H9 (cell line): Measurements from ENCODE around the gene MUC5AC. TPM values are rescaled to one million over a fixed set of nuclear protein-coding genes. Genes with fewer than 3 reads are reported as not detected.
A peak's percentile ranks its signal among the peaks of the same experiment; 100 is the strongest.

Experiments used
- DNase-seq: peaks from one replicate; pipeline ENCODE4 v3.0.0-alpha.2; 2017
- H2AFZ ChIP-seq: one replicate; pipeline ENCODE4 v1.6.1; 2013; ENCODE audit warnings: mild to moderate bottlenecking, low read length, control low read depth, moderate library complexity
- H2AK5ac ChIP-seq: 2 replicates; pipeline ENCODE4 v1.6.1; 2013; ENCODE audit warnings: low read length, control low read depth, mixed read lengths; ENCODE audit not compliant: insufficient read length
- H2BK120ac ChIP-seq: one replicate; pipeline ENCODE4 v1.6.1; 2013; ENCODE audit warnings: low read depth, mild to moderate bottlenecking, low read length, control low read depth, inconsistent platforms; ENCODE audit not compliant: poor library complexity, severe bottlenecking
- H2BK12ac ChIP-seq: 2 replicates; pipeline ENCODE4 v1.6.1; 2013; ENCODE audit warnings: low read length, control low read depth, mixed read lengths, low read depth; ENCODE audit not compliant: insufficient read length
- H2BK15ac ChIP-seq: 2 replicates; pipeline ENCODE4 v1.6.1; 2013; ENCODE audit warnings: low read depth, low read length, control low read depth
- H2BK20ac ChIP-seq: one replicate; pipeline ENCODE4 v1.6.1; 2013; ENCODE audit warnings: low read depth, mild to moderate bottlenecking, low read length, control low read depth, inconsistent platforms; ENCODE audit not compliant: poor library complexity, severe bottlenecking
- H2BK5ac ChIP-seq: 2 replicates; pipeline ENCODE4 v1.6.1; 2013; ENCODE audit warnings: low read length, control low read depth, mixed read lengths; ENCODE audit not compliant: insufficient read length
- H3K14ac ChIP-seq: 2 replicates; pipeline ENCODE4 v1.6.1; 2013; ENCODE audit warnings: low read length, control low read depth; ENCODE audit not compliant: insufficient read depth
- H3K18ac ChIP-seq: 2 replicates; pipeline ENCODE4 v1.6.1; 2013; ENCODE audit warnings: low read depth, mild to moderate bottlenecking, mixed read lengths, low read length, control low read depth; ENCODE audit not compliant: insufficient read length
- H3K23ac ChIP-seq: 2 replicates; pipeline ENCODE4 v1.6.1; 2013; ENCODE audit warnings: low read length, control low read depth, mixed read lengths, low read depth; ENCODE audit not compliant: insufficient read length
- H3K23me2 ChIP-seq: 2 replicates; pipeline ENCODE4 v1.6.1; 2013; ENCODE audit warnings: low read depth, mild to moderate bottlenecking, mixed read lengths, low read length, control low read depth; ENCODE audit not compliant: insufficient read length, poor library complexity, severe bottlenecking
- H3K27ac ChIP-seq: 2 replicates; pipeline ENCODE4 v1.5.1; 2013; ENCODE audit warnings: low read length, control low read depth, mixed read lengths, low read depth; ENCODE audit not compliant: insufficient read length
- H3K27me3 ChIP-seq: 2 replicates; pipeline ENCODE4 v1.6.1; 2013; ENCODE audit warnings: low read length, control low read depth, inconsistent platforms; ENCODE audit not compliant: insufficient read depth
- H3K4ac ChIP-seq: 2 replicates; pipeline ENCODE4 v1.6.1; 2013; ENCODE audit warnings: low read depth, mild to moderate bottlenecking, control low read depth, inconsistent platforms, low read length, moderate library complexity
- H3K4me1 ChIP-seq: 2 replicates; pipeline ENCODE4 v1.6.1; 2013; ENCODE audit warnings: low read length, control low read depth, inconsistent platforms; ENCODE audit not compliant: insufficient read depth
- H3K4me2 ChIP-seq: 2 replicates; pipeline ENCODE4 v1.6.1; 2013; ENCODE audit warnings: low read length, control low read depth, mixed read lengths; ENCODE audit not compliant: insufficient read length, insufficient read depth
- H3K56ac ChIP-seq: 2 replicates; pipeline ENCODE4 v1.6.1; 2013; ENCODE audit warnings: low read depth, mild to moderate bottlenecking, mixed read lengths, low read length, control low read depth; ENCODE audit not compliant: insufficient read length
- H3K79me1 ChIP-seq: 2 replicates; pipeline ENCODE4 v1.6.1; 2013; ENCODE audit warnings: low read depth, mild to moderate bottlenecking, moderate library complexity, low read length, control low read depth, inconsistent platforms; ENCODE audit not compliant: insufficient read depth, poor library complexity, severe bottlenecking
- H3K79me2 ChIP-seq: 2 replicates; pipeline ENCODE4 v1.6.1; 2013; ENCODE audit warnings: low read length, control low read depth, inconsistent platforms; ENCODE audit not compliant: insufficient read depth
- H3K9ac ChIP-seq: 2 replicates; pipeline ENCODE4 v1.6.1; 2013; ENCODE audit warnings: low read length, control low read depth, mixed read lengths; ENCODE audit not compliant: insufficient read length; ENCODE audit errors: extremely low read depth
- H3K9me3 ChIP-seq: one replicate; pipeline ENCODE4 v1.6.1; 2013; ENCODE audit warnings: low read depth, low read length, inconsistent platforms; ENCODE audit not compliant: control insufficient read depth
- H3T11ph ChIP-seq: one replicate; pipeline ENCODE4 v1.6.1; 2013; ENCODE audit warnings: mild to moderate bottlenecking, low read length, control low read depth, inconsistent platforms
- H4K20me1 ChIP-seq: one replicate; pipeline ENCODE4 v1.6.1; 2013; ENCODE audit not compliant: control insufficient read depth, insufficient read length, insufficient read depth
- H4K5ac ChIP-seq: 2 replicates; pipeline ENCODE4 v1.6.1; 2013; ENCODE audit warnings: low read depth, mild to moderate bottlenecking, mixed read lengths, low read length, control low read depth; ENCODE audit not compliant: insufficient read length
- H4K8ac ChIP-seq: replicated peaks from 2 replicates; pipeline ENCODE4 v1.6.1; 2013; ENCODE audit warnings: low read length, control low read depth, mixed read lengths, low read depth; ENCODE audit not compliant: insufficient read length
- H4K91ac ChIP-seq: 2 replicates; pipeline ENCODE4 v1.6.1; 2013; ENCODE audit warnings: low read depth, mild to moderate bottlenecking, moderate library complexity, mixed read lengths, low read length, control low read depth; ENCODE audit not compliant: insufficient read length
- H3K27ac Mint-ChIP-seq, 3 experiments: 2 replicates in 2 of 3; 3 replicates in 1 of 3; pipeline ENCODE4 v1.8.0; 2020 to 2021; ENCODE audit warnings: mixed read lengths in 3 of 3, mild to moderate bottlenecking in 1 of 3, moderate library complexity in 1 of 3
- H3K27me3 Mint-ChIP-seq: 2 replicates; pipeline ENCODE4 v1.8.0; 2021; ENCODE audit warnings: low read depth, mild to moderate bottlenecking, moderate library complexity, mixed read lengths
- H3K36me3 Mint-ChIP-seq, 3 experiments: 2 replicates in 2 of 3; 3 replicates in 1 of 3; pipeline ENCODE4 v1.8.0; 2020 to 2021; ENCODE audit warnings: low read depth in 3 of 3, mixed read lengths in 3 of 3; ENCODE audit not compliant: insufficient read depth in 1 of 3
- H3K4me1 Mint-ChIP-seq, 2 experiments: 2 replicates each; pipeline ENCODE4 v1.8.0; 2020; ENCODE audit warnings: mixed read lengths in 2 of 2
- H3K4me3 Mint-ChIP-seq, 2 experiments: 2 replicates in 1 of 2; 3 replicates in 1 of 2; pipeline ENCODE4 v1.8.0; 2020 to 2021; ENCODE audit warnings: mild to moderate bottlenecking in 2 of 2, mixed read lengths in 2 of 2, moderate library complexity in 1 of 2
- H3K9me3 Mint-ChIP-seq, 2 experiments: 2 replicates in 1 of 2; 3 replicates in 1 of 2; pipeline ENCODE4 v1.8.0; 2020; ENCODE audit warnings: mild to moderate bottlenecking in 2 of 2, mixed read lengths in 2 of 2, moderate library complexity in 1 of 2
- CTCF ChIP-seq: fragments of 200-600 bp; sonication (generic); conservative IDR thresholded peaks from 3 replicates; pipeline ENCODE4 v1.8.0; 2021; ENCODE audit warnings: antibody characterized with exemption, mild to moderate bottlenecking
- WGBS: extraction: QIAGEN DNeasy Blood & Tissue Kit; methylation state at CpG from one replicate; pipeline ENCODE4 v1.1.7; 2013; ENCODE audit warnings: missing lambda C conversion rate, low lambda C conversion rate, mixed read lengths; ENCODE audit not compliant: insufficient read length; ENCODE audit errors: extremely low coverage; 5-methylcytosine and 5-hydroxymethylcytosine counted together
- total RNA-seq: library from RNA; stranded (reverse); gene quantifications from 2 replicates; pipeline ENCODE4 v1.2.1, GENCODE V29; 2021

MUC5AC gene
- total RNA-seq, 1 experiment from 2014 or later: not detected

- Histone ChIP-seq H3K23ac (no peak overlapping the region), H3K27ac (no peak overlapping the region), H3K9ac (no peak overlapping the region), H3K14ac (no peak overlapping the region; the same call in 1 of the 2 replicates), H2BK15ac (no peak overlapping the region), H4K20me1 (no peaks in the 10 kb centered on the region), H3K79me2 (no peaks in the 10 kb centered on the region), H3K79me1 (no peaks in the 10 kb centered on the region), H4K91ac (no peak overlapping the region), H2BK5ac (no peak overlapping the region), H2AK5ac (no peak overlapping the region), H4K8ac (no peak overlapping the region), H3K18ac (no peak overlapping the region), H2BK12ac (no peak overlapping the region), H2BK120ac (no peak overlapping the region), H4K5ac (no peak overlapping the region), H3K4ac (no peak overlapping the region), H3K27me3 (no peaks in the 10 kb centered on the region), H2AFZ (no peak overlapping the region), H3K4me1 (no peaks in the 10 kb centered on the region), H3K4me2 (no peak overlapping the region), H3K56ac (no peak overlapping the region), H3K9me3 (no peaks in the 10 kb centered on the region), H3T11ph (no peak overlapping the region), H3K23me2 (peaks cover 4% of the 10 kb centered on the region), H2BK20ac (no peak overlapping the region)
- Mint-ChIP-seq H3K27ac (no peak overlapping the region), H3K36me3 (no peaks in the 10 kb centered on the region), H3K4me3 (no peak overlapping the region), H3K9me3 (no peaks in the 10 kb centered on the region), H3K27me3 (peaks cover 2% of the 10 kb centered on the region; the same call in 1 of the 2 replicates), H3K4me1 (no peaks in the 10 kb centered on the region)
- WGBS: no CpG with 5 or more reads among the region's 47 CpGs
- TF ChIP-seq CTCF: no peak
- peak; percentile 28 for DNase-seq
Observed at GRCh38 chr11:1199751-1200610, 42.2 kb downstream of the MUC5AC start.
